CD14-positive monocyte (primary cell): ENCODE measurements around the gene LRRC74A. TPM values are rescaled to one million over a fixed set of nuclear protein-coding genes. Genes with fewer than 3 reads are reported as not detected.

Source experiments
- DNase-seq, 3 donors: peaks; one replicate each; pipeline ENCODE4 v3.0.0-alpha.2; 2011 to 2022
- H2AFZ ChIP-seq: 2 replicates; pipeline ENCODE4 v1.6.0; 2012; ENCODE audit warnings: mild to moderate bottlenecking, low read depth, low read length, inconsistent platforms; ENCODE audit not compliant: insufficient read depth, poor library complexity, severe bottlenecking
- H3K27ac ChIP-seq, 2 donors: 1 replicate in 1 of 2; 2 replicates in 1 of 2; pipeline ENCODE4 v1.5.1; 2012 to 2013; ENCODE audit warnings: low read length in 2 of 2, control low read depth in 1 of 2, inconsistent platforms in 1 of 2, low read depth in 1 of 2, mild to moderate bottlenecking in 1 of 2
- H3K27me3 ChIP-seq, 2 donors: one replicate each; pipeline versions ENCODE4 v1.6.0 to v1.6.1; 2011 to 2013; ENCODE audit warnings: low read length in 2 of 2; ENCODE audit not compliant: control insufficient read depth in 2 of 2, insufficient read depth in 2 of 2
- H3K36me3 ChIP-seq, 2 donors: replicated peaks in 1 of 2; 1 replicate in 1 of 2; 2 replicates in 1 of 2; pipeline versions ENCODE4 v1.5.1 to v1.6.1; 2012 to 2013; ENCODE audit warnings: low read length in 2 of 2, control low read depth in 1 of 2, inconsistent platforms in 1 of 2, mild to moderate bottlenecking in 1 of 2; ENCODE audit not compliant: insufficient read depth in 2 of 2, control insufficient read depth in 1 of 2
- H3K4me1 ChIP-seq, 2 donors: 1 replicate in 1 of 2; 2 replicates in 1 of 2; pipeline versions ENCODE4 v1.5.1 to v1.6.1; 2012 to 2013; ENCODE audit warnings: low read length in 2 of 2, control low read depth in 1 of 2, inconsistent platforms in 1 of 2, mild to moderate bottlenecking in 1 of 2, moderate library complexity in 1 of 2; ENCODE audit not compliant: insufficient read depth in 2 of 2, control insufficient read depth in 1 of 2
- H3K4me2 ChIP-seq: replicated peaks from 2 replicates; pipeline ENCODE3; 2012; ENCODE audit warnings: low read length, moderate library complexity, mild to moderate bottlenecking; ENCODE audit not compliant: poor library complexity, severe bottlenecking; ENCODE audit errors: extremely low read depth
- H3K4me3 ChIP-seq, 3 experiments: fragments of 200-600 bp in 1 of 3; sonication (generic) in 1 of 3; replicated peaks in 1 of 3; 1 replicate in 2 of 3; 2 replicates in 1 of 3; pipeline ENCODE4 v1.5.1; 2011 to 2013; ENCODE audit warnings: low read length in 3 of 3, mild to moderate bottlenecking in 3 of 3, control low read depth in 2 of 3, low read depth in 2 of 3, inconsistent platforms in 1 of 3, moderate library complexity in 1 of 3
- H3K79me2 ChIP-seq: 2 replicates; pipeline ENCODE4 v1.6.0; 2012; ENCODE audit warnings: mild to moderate bottlenecking, control low read depth, inconsistent platforms, low read length, moderate library complexity; ENCODE audit not compliant: insufficient read depth
- H3K9ac ChIP-seq: 2 replicates; pipeline ENCODE4 v1.6.0; 2017; ENCODE audit warnings: low read length, mild to moderate bottlenecking; ENCODE audit not compliant: insufficient read depth, poor library complexity, severe bottlenecking
- H3K9me3 ChIP-seq, 2 donors: replicated peaks in 1 of 2; 1 replicate in 1 of 2; 2 replicates in 1 of 2; pipeline versions ENCODE4 v1.5.1 to v1.6.1; 2012 to 2013; ENCODE audit warnings: low read length in 2 of 2, control low read depth in 1 of 2; ENCODE audit not compliant: control insufficient read depth in 1 of 2, insufficient read depth in 1 of 2
- H4K20me1 ChIP-seq: 2 replicates; pipeline ENCODE4 v1.6.0; 2012; ENCODE audit warnings: mild to moderate bottlenecking, low read length, control low read depth, moderate library complexity; ENCODE audit not compliant: insufficient read depth
- H3K27ac Mint-ChIP-seq, 7 donors: one replicate each; pipeline ENCODE4 v1.8.0; 2020; ENCODE audit warnings: mild to moderate bottlenecking in 7 of 7, mixed read lengths in 7 of 7, moderate library complexity in 6 of 7, inconsistent platforms in 2 of 7
- H3K27me3 Mint-ChIP-seq, 3 donors: one replicate each; pipeline ENCODE4 v1.8.0; 2021 to 2022; ENCODE audit warnings: low read depth in 3 of 3, mild to moderate bottlenecking in 3 of 3, mixed read lengths in 3 of 3, moderate library complexity in 3 of 3, inconsistent platforms in 1 of 3
- H3K36me3 Mint-ChIP-seq, 2 donors: one replicate each; pipeline ENCODE4 v1.8.0; 2020; ENCODE audit warnings: mixed read lengths in 2 of 2, inconsistent platforms in 1 of 2, mild to moderate bottlenecking in 1 of 2
- H3K4me1 Mint-ChIP-seq: one replicate; pipeline ENCODE4 v1.8.0; 2020; ENCODE audit warnings: mild to moderate bottlenecking, mixed read lengths
- H3K4me3 Mint-ChIP-seq, 2 donors: one replicate each; pipeline ENCODE4 v1.8.0; 2020; ENCODE audit warnings: mild to moderate bottlenecking in 2 of 2, mixed read lengths in 2 of 2, moderate library complexity in 1 of 2
- H3K9me3 Mint-ChIP-seq, 7 donors: one replicate each; pipeline ENCODE4 v1.8.0; 2020 to 2022; ENCODE audit warnings: mixed read lengths in 7 of 7, mild to moderate bottlenecking in 6 of 7, moderate library complexity in 6 of 7, inconsistent platforms in 2 of 7
- WGBS: methylation state at CpG from one replicate; pipeline ENCODE4 v1.1.5; 2013; ENCODE audit warnings: missing lambda C conversion rate; ENCODE audit not compliant: insufficient coverage; 5-methylcytosine and 5-hydroxymethylcytosine counted together
- intact Hi-C, 2 donors: fragments of 100-400 bp; cut with micrococcal nuclease; formaldehyde crosslinking; loops; one replicate each; pipeline versions ENCODE4 v1.15.0 to v1.15.1; 2023
- polyA plus RNA-seq, 3 donors: library from polyadenylated mRNA; depleted of rRNA in 1 of 3; unstranded in 2 of 3; stranded (reverse) in 1 of 3; fragments of 300-500 nt in 2 of 3; fragments of >200 nt in 1 of 3; fragmentation: Illumina TruSeq in 2 of 3; gene quantifications; 1 replicate in 2 of 3; 2 replicates in 1 of 3; pipeline ENCODE4 v1.2.3, GENCODE V29; 2012 to 2021
- TF ChIP-seq, protein P1 (sequence below): fragments of 200-600 bp; IDR thresholded peaks from one replicate; pipeline ENCODE4 v1.8.0; 2022; ENCODE audit warnings: antibody characterized with exemption, mild to moderate bottlenecking

The LRRC74A gene
- polyA plus RNA-seq, 3 donors, result 0.24 TPM; not detected in 2

DNA sequence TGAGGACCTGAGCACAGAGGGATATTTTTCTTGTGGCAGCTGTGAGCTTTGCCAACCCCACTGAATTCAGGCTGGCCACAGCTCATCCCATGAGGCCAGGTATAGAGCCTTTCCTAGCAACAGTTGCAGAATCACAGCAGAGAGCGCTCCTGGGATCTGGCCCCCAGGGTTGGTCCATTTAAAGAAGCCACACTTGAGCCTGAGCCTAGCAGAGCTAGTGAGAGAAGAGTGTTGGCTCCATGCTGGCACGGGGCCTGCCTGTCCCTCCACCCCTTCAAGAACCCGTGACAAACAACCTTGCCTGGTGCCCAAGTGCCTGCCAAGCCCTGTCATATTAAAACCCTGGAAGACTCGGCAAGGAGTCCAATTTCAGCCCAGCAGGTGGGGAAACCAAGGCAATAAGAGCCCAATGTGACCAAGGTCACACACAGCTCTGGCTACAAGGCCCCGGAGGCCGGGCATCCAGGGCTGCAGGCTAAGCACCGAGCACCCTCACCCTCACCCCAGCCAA is 91.6 kb downstream of the LRRC74A start:
- H3K27ac ChIP-seq, result peak overlapping the region; percentile 50 to 86
- intact Hi-C loops, result loop anchor here (2.0 to 5.0 kb wide), 4 partner anchors 39 to 135 kb away; no protein-coding TSS in a partner anchor
- no peaks in the 10 kb centered on the region for H3K9me3 ChIP-seq
- H4K20me1 ChIP-seq, result no peaks in the 10 kb centered on the region
- H3K9me3 Mint-ChIP-seq, result peaks cover 0 to 1% (median 0%) of the 10 kb centered on the region in 7 donors
- peak overlapping the region in 1 of 2 donors; percentile 82 for H3K4me3 Mint-ChIP-seq
- no peaks in the 10 kb centered on the region for H3K36me3 Mint-ChIP-seq
- peaks cover 60% of the 10 kb centered on the region for H3K4me1 Mint-ChIP-seq
- H3K4me1 ChIP-seq, result peaks cover 51 to 62% of the 10 kb centered on the region in 2 donors
- H3K36me3 ChIP-seq, result no peaks in the 10 kb centered on the region
- peak overlapping the region; percentile 61 for H2AFZ ChIP-seq
- WGBS, result 7% methylated on average over 4 of the region's 7 CpGs
- H3K4me3 ChIP-seq, result peak overlapping the region in 1 of 3 experiments; percentile 19
- H3K79me2 ChIP-seq, result no peaks in the 10 kb centered on the region
- H3K4me2 ChIP-seq, result peak overlapping the region; percentile 38
- no peak for DNase-seq
- TF ChIP-seq, protein P1, sequence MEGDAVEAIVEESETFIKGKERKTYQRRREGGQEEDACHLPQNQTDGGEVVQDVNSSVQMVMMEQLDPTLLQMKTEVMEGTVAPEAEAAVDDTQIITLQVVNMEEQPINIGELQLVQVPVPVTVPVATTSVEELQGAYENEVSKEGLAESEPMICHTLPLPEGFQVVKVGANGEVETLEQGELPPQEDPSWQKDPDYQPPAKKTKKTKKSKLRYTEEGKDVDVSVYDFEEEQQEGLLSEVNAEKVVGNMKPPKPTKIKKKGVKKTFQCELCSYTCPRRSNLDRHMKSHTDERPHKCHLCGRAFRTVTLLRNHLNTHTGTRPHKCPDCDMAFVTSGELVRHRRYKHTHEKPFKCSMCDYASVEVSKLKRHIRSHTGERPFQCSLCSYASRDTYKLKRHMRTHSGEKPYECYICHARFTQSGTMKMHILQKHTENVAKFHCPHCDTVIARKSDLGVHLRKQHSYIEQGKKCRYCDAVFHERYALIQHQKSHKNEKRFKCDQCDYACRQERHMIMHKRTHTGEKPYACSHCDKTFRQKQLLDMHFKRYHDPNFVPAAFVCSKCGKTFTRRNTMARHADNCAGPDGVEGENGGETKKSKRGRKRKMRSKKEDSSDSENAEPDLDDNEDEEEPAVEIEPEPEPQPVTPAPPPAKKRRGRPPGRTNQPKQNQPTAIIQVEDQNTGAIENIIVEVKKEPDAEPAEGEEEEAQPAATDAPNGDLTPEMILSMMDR, result no peak
- H3K9ac ChIP-seq, result no peak overlapping the region
- H3K27ac Mint-ChIP-seq, result peak overlapping the region; percentile 89 to 96 (median 94)
- no peaks in the 10 kb centered on the region for H3K27me3 ChIP-seq
- peaks cover 12 to 31% (median 22%) of the 10 kb centered on the region in 3 donors for H3K27me3 Mint-ChIP-seq

DNA sequence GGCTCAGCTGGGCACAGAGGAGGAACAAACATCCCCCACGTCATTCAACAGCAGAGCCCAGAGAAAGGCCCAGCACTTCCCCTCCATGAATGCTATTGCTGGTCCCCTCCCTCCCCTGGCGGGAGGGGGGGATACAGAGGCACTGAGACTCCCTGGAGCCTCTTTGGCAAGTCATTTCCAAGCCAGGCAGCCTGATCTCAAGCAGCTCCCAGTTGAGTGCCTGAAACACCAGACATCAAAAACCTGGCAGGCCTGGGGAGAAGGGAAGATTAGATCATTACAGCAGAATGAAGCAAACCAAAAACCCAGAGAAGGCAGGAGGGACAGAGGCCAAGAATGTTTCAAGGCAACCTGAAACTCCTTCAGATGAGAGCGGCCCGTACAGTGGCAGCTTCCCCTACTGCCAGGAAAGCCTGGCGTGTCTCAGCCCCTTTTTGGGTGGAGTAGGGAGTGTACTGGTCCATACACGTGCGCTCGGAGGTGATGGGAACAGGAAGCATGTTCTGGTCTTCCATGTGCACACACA is 92.1 kb downstream of the LRRC74A start:
- H4K20me1 ChIP-seq, result no peaks in the 10 kb centered on the region
- H3K4me1 Mint-ChIP-seq, result peaks cover 57% of the 10 kb centered on the region
- peak overlapping the region; percentile 61 for H2AFZ ChIP-seq
- H3K9ac ChIP-seq, result peak overlapping the region; percentile 41
- H3K36me3 Mint-ChIP-seq, result no peaks in the 10 kb centered on the region
- H3K9me3 ChIP-seq, result no peaks in the 10 kb centered on the region
- H3K4me2 ChIP-seq, result peak overlapping the region; percentile 38
- peak overlapping the region; percentile 89 to 96 (median 94) for H3K27ac Mint-ChIP-seq
- H3K27me3 ChIP-seq, result no peaks in the 10 kb centered on the region
- H3K4me3 Mint-ChIP-seq, result peak overlapping the region; percentile 12 to 82
- peak; percentile 81 to 88 (median 85) for DNase-seq
- TF ChIP-seq, protein P1, result no peak
- H3K79me2 ChIP-seq, result no peaks in the 10 kb centered on the region
- 12% methylated on average over 6 of the region's 8 CpGs for WGBS
- peak overlapping the region in 1 of 3 experiments; percentile 19 for H3K4me3 ChIP-seq
- H3K9me3 Mint-ChIP-seq, result peaks cover 0 to 2% (median 0%) of the 10 kb centered on the region in 7 donors
- H3K4me1 ChIP-seq, result peaks cover 49 to 59% of the 10 kb centered on the region in 2 donors
- no peaks in the 10 kb centered on the region for H3K36me3 ChIP-seq
- H3K27me3 Mint-ChIP-seq, result peaks cover 14 to 32% (median 22%) of the 10 kb centered on the region in 3 donors
- H3K27ac ChIP-seq, result peak overlapping the region; percentile 50 to 86
- intact Hi-C loops, result loop anchor here (2.0 to 5.0 kb wide), 4 partner anchors 38 to 134 kb away; no protein-coding TSS in a partner anchor
